GM12892 (cell line): Measurements from ENCODE around the gene GIGYF2.

Experiments used
- POLR2A ChIP-seq: IDR thresholded peaks from 2 replicates; pipeline ENCODE4 v1.6.1; 2011; ENCODE audit warnings: low read depth, low read length, control low read depth
- POLR2AphosphoS5 ChIP-seq: IDR thresholded peaks from 2 replicates; pipeline ENCODE4 v1.6.1; 2011; ENCODE audit warnings: low read depth, low read length, control low read depth

DNA sequence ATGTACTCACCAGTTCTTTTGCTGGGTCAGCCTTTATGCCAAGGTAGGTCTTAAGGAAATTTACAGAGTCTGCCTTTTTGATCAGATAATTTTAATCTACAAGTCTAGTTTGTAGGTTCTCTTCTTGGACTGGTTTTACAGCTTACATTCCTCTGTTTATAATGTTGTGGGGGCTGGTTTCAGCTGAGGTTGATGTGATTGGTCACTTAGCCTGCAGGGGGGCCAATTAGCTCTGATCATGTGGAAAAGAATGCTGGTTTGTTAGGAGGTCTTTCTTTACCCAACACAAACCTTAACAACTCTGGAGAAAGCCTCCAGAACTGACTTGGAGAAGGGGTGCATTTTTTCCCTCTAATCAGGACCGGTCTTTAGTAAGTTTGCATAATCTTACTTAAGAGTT is 79.3 kb downstream of the GIGYF2 start, which contains the start of gene KCNJ13:
- no peak for TF ChIP-seq POLR2A
- no peak for TF ChIP-seq POLR2AphosphoS5
